ENCODE data around the gene STIL. TPM values are rescaled to one million over a fixed set of nuclear protein-coding genes. Genes with fewer than 3 reads are reported as not detected.

STIL gene
- total RNA-seq, 1 donor from 2014 or later = 27.0 TPM

- Mint-ChIP-seq H3K27ac (ENCODE audit: unreplicated experiment) (no peak overlapping the region), H3K4me1 (peaks cover 18% of the 10 kb centered on the region), H3K9me3 (no peaks in the 10 kb centered on the region), H3K36me3 (ENCODE audit: low read depth) (no peaks in the 10 kb centered on the region), H3K27me3 (ENCODE audit: low read depth) (peaks cover 85% of the 10 kb centered on the region), H3K4me3 (peak overlapping the region; percentile 24)
- no peak for TF ChIP-seq CTCF (conservative IDR thresholded peaks at IDR 0.05)
- DNase-seq (ENCODE audit: low read depth, low spot score) = no peak
Measured at GRCh38 chr1:47229031-47229885, 84.7 kb downstream of the STIL start.

- no peak overlapping the region for H3K4me3 Mint-ChIP-seq
- no peaks in the 10 kb centered on the region for H3K36me3 Mint-ChIP-seq (ENCODE audit: low read depth)
- peaks cover 79% of the 10 kb centered on the region for H3K27me3 Mint-ChIP-seq (ENCODE audit: low read depth)
- TF ChIP-seq CTCF (conservative IDR thresholded peaks at IDR 0.05) = no peak
- no peaks in the 10 kb centered on the region for H3K9me3 Mint-ChIP-seq
- DNase-seq (ENCODE audit: low read depth, low spot score) = no peak
- peaks cover 18% of the 10 kb centered on the region for H3K4me1 Mint-ChIP-seq
- no peak overlapping the region for H3K27ac Mint-ChIP-seq (ENCODE audit: unreplicated experiment)
Measured at GRCh38 chr1:47228644-47229030, 85.3 kb downstream of the STIL start.

GRCh38 chr1:47227341-47228232 lies 86.4 kb downstream of the STIL start:
- no peak for TF ChIP-seq CTCF (conservative IDR thresholded peaks at IDR 0.05)
- no peak overlapping the region for H3K27ac Mint-ChIP-seq (ENCODE audit: unreplicated experiment)
- peaks cover 16% of the 10 kb centered on the region for H3K4me1 Mint-ChIP-seq
- no peaks in the 10 kb centered on the region for H3K9me3 Mint-ChIP-seq
- no peak for DNase-seq (ENCODE audit: low read depth, low spot score)
- no peaks in the 10 kb centered on the region for H3K36me3 Mint-ChIP-seq (ENCODE audit: low read depth)
- H3K4me3 Mint-ChIP-seq = peak overlapping the region; percentile 49
- H3K27me3 Mint-ChIP-seq (ENCODE audit: low read depth) = peaks cover 69% of the 10 kb centered on the region

- no peak for DNase-seq (ENCODE audit: low read depth, low spot score)
- H3K4me1 Mint-ChIP-seq = peaks cover 12% of the 10 kb centered on the region
- TF ChIP-seq CTCF (conservative IDR thresholded peaks at IDR 0.05) = no peak
- peaks cover 62% of the 10 kb centered on the region for H3K27me3 Mint-ChIP-seq (ENCODE audit: low read depth)
- H3K4me3 Mint-ChIP-seq = peak overlapping the region; percentile 49
- H3K9me3 Mint-ChIP-seq = no peaks in the 10 kb centered on the region
- H3K36me3 Mint-ChIP-seq (ENCODE audit: low read depth) = no peaks in the 10 kb centered on the region
- H3K27ac Mint-ChIP-seq (ENCODE audit: unreplicated experiment) = no peak overlapping the region
Measured at GRCh38 chr1:47226839-47227215, 87.1 kb downstream of the STIL start.

- peaks cover 57% of the 10 kb centered on the region for H3K27me3 Mint-ChIP-seq (ENCODE audit: low read depth)
- no peak for DNase-seq (ENCODE audit: low read depth, low spot score)
- no peaks in the 10 kb centered on the region for H3K9me3 Mint-ChIP-seq
- no peaks in the 10 kb centered on the region for H3K36me3 Mint-ChIP-seq (ENCODE audit: low read depth)
- no peak overlapping the region for H3K27ac Mint-ChIP-seq (ENCODE audit: unreplicated experiment)
- peaks cover 6% of the 10 kb centered on the region for H3K4me1 Mint-ChIP-seq
- no peak for TF ChIP-seq CTCF (conservative IDR thresholded peaks at IDR 0.05)
- peak overlapping the region; percentile 66 for H3K4me3 Mint-ChIP-seq
Measured at GRCh38 chr1:47226121-47226838, 87.7 kb downstream of the STIL start.
